GM12878 (cell line): ENCODE measurements around the gene GFRA1.

ENCODE experiments used
- HDAC6 ChIP-seq: fragments of 200-600 bp; sonication (generic); IDR thresholded peaks from one replicate; pipeline ENCODE4 v1.8.0; 2017; ENCODE audit warnings: antibody characterized with exemption; ENCODE audit not compliant: unreplicated experiment
- SP1 ChIP-seq: IDR thresholded peaks from one replicate; pipeline ENCODE4 v1.6.1; 2011; ENCODE audit warnings: low read depth, low read length
- TF ChIP-seq, protein P1 (sequence below), 3 experiments: IDR thresholded peaks in 2 of 3; conservative IDR thresholded peaks in 1 of 3; 2 replicates each; pipeline ENCODE4 v1.5.1; 2011; ENCODE audit warnings: low read depth in 3 of 3, low read length in 3 of 3, mild to moderate bottlenecking in 3 of 3, control low read depth in 2 of 3, moderate library complexity in 2 of 3, inconsistent platforms in 1 of 3, mixed read lengths in 1 of 3; ENCODE audit not compliant: control insufficient read depth in 2 of 3, insufficient read depth in 1 of 3; ENCODE audit errors: extremely low read depth in 1 of 3

DNA sequence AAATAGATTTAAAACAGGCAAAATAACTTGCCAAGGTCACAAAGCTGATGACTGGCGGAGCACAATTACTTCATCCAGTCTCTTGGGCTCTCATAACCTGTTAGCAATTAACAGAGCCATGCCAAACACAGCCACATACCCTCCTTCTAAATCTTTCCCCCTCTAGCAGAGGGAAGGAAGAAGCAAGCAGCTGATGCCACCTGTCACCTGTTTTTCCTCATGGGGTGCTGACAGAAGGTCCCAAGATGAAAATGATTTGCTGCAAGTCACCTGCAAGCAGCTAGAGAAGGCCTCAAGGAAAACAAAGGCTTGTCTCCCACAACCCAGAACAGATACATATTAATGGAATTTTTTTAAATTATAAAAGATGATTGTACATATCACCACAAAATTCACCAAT lies 117.8 kb downstream of the GFRA1 start:
- TF ChIP-seq SP1: no peak
- TF ChIP-seq, protein P1, sequence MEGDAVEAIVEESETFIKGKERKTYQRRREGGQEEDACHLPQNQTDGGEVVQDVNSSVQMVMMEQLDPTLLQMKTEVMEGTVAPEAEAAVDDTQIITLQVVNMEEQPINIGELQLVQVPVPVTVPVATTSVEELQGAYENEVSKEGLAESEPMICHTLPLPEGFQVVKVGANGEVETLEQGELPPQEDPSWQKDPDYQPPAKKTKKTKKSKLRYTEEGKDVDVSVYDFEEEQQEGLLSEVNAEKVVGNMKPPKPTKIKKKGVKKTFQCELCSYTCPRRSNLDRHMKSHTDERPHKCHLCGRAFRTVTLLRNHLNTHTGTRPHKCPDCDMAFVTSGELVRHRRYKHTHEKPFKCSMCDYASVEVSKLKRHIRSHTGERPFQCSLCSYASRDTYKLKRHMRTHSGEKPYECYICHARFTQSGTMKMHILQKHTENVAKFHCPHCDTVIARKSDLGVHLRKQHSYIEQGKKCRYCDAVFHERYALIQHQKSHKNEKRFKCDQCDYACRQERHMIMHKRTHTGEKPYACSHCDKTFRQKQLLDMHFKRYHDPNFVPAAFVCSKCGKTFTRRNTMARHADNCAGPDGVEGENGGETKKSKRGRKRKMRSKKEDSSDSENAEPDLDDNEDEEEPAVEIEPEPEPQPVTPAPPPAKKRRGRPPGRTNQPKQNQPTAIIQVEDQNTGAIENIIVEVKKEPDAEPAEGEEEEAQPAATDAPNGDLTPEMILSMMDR (IDR thresholded peaks at IDR 0.05 in 2 of 3, conservative IDR thresholded peaks at IDR 0.05 in 1 of 3; ENCODE audit: control insufficient read depth in 2 of 3, extremely low read depth in 1 of 3, insufficient read depth in 1 of 3, low read depth in 3 of 3, low read length in 3 of 3): no peak
- TF ChIP-seq HDAC6: no peak
